Testis (tissue), 3 donors: ENCODE data around the gene SLC17A9. TPM values are rescaled to one million over a fixed set of nuclear protein-coding genes. Genes with fewer than 3 reads are reported as not detected.
"Not testable (repeated sequence)": the region's sequence is repeated elsewhere in the genome, so short reads cannot be mapped to it uniquely, and the experiment has no call there.

Source experiments
- DNase-seq: peaks from one replicate; pipeline ENCODE4 v3.0.0-alpha.2; 2019
- H3K27ac ChIP-seq, 2 donors: fragments of 200-600 bp; sonication (generic); one replicate each; pipeline ENCODE4 v1.5.1; 2019
- H3K27me3 ChIP-seq: fragments of 200-600 bp; sonication (generic); one replicate; pipeline ENCODE4 v1.5.1; 2019
- H3K36me3 ChIP-seq: fragments of 200-600 bp; sonication (generic); one replicate; pipeline ENCODE4 v1.5.1; 2017; ENCODE audit warnings: low read depth; ENCODE audit errors: missing control alignments
- H3K4me1 ChIP-seq: fragments of 200-600 bp; sonication (generic); one replicate; pipeline ENCODE4 v1.5.1; 2019
- H3K4me3 ChIP-seq, 2 donors: fragments of 200-600 bp; sonication (generic); one replicate each; pipeline ENCODE4 v1.5.1; 2017 to 2019
- H3K9me3 ChIP-seq: fragments of 200-600 bp; sonication (generic); one replicate; pipeline ENCODE4 v1.5.1; 2017
- POLR2A ChIP-seq: fragments of 450-650 bp; IDR thresholded peaks from one replicate; pipeline ENCODE4 v1.6.1; 2017; ENCODE audit warnings: antibody characterized with exemption, mild to moderate bottlenecking, moderate library complexity
- WGBS, 2 donors: methylation state at CpG; one replicate each; pipeline ENCODE4 v1.1.5; 2018; 5-methylcytosine and 5-hydroxymethylcytosine counted together
- intact Hi-C: fragments of 100-400 bp; cut with DNase I; formaldehyde crosslinking; loops from one replicate; pipeline ENCODE4 v1.15.1; 2023; ENCODE audit warnings: low total_unique reads
- polyA plus RNA-seq: library from polyadenylated mRNA; stranded (reverse); fragments of 350-450 nt; fragmentation: Illumina TruSeq; extraction: RNeasy Lipid Tissue Mini Kit (QIAGEN cat#74804); gene quantifications from one replicate; pipeline ENCODE4 v1.2.3, GENCODE V29; 2014; ENCODE audit warnings: low read depth, low replicate concordance; ENCODE audit not compliant: insufficient read depth
- total RNA-seq, 2 donors: library from RNA; depleted of rRNA; stranded (reverse); fragments of >200 nt; gene quantifications; one replicate each; pipeline ENCODE4 v1.2.3, GENCODE V29; 2016
- TF ChIP-seq, protein P1 (sequence below), 3 experiments: fragments of 450-650 bp in 2 of 3; fragments of 200-600 bp in 1 of 3; sonication (generic) in 1 of 3; IDR thresholded peaks; one replicate each; pipeline ENCODE4 v1.5.1; 2016 to 2019; ENCODE audit warnings: antibody characterized with exemption in 3 of 3, mild to moderate bottlenecking in 2 of 3, moderate library complexity in 1 of 3

The SLC17A9 gene
- total and polyA plus RNA-seq, 3 donors from 2014 or later = 2.1 to 3.2 (median 2.9) TPM

DNA sequence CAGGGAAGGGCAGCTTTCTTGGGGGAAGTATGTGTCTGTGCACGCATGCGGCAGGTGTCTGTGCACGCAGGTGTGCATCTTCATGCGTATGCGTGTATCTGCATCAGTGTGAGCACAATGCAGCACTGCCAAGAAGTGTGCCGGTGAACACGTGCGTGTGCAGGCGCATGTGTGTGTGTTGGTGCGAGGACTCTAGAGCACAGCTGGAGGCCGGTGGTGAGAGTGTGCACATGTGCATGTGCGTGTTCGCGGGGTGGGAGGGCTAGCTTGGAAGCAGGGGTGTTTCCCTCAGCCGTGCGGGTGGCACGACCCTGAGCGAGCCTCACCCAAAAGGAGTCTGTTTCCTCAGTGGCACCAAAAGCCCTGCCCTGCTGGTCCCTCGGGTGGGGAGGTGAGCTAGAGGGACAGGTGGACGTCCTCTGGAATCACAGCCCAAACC is 7.5 kb downstream of the SLC17A9 start:
- H3K36me3 ChIP-seq = no peaks in the 10 kb centered on the region
- DNase-seq = no peak

DNA sequence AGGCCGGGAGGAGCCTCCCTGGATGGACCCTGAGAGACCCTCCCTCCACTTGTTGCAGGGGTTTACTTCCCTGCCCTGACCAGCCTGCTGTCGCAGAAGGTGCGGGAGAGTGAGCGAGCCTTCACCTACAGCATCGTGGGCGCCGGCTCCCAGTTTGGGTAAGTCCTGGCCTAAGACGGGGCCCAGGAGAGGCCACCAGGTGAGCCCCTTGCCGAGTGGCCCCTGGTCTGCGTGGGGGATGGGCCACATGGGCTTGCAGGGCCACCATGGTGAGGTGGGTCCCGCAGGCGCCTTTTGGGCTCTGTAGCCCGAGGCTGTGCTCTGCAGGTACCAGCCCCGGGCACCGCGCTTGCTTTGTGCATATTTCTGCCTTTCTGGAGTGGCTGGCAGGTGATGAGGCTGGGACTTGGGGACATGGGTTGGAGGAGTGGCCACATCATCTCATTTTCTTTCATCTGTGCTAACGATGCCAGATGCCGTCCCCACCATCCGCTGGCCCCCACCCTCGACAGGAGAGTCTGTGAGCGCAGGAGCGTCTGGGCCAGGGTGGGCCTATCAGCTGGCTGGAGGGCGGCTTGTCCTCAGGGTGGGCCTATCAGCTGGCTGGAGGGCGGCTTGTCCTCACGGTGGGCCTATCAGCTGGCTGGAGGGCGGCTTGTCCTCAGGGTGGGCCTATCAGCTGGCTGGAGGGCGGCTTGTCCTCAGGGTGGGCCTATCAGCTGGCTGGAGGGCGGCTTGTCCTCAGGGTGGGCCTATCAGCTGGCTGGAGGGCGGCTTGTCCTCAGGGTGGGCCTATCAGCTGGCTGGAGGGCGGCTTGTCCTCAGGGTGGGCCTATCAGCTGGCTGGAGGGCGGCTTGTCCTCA is 8.2 kb downstream of the SLC17A9 start:
- WGBS, 2 donors = 68% methylated on average over 22 of the region's 31 CpGs; no CpG with 5 or more reads in 1 of the 2 donors
- H3K27ac ChIP-seq, H3K4me3 ChIP-seq, intact Hi-C loops, H3K9me3 ChIP-seq, H3K27me3 ChIP-seq, H3K36me3 ChIP-seq, H3K4me1 ChIP-seq: not testable (repeated sequence)
- peak; percentile 41 for DNase-seq

More for the DNA sequence above, 7.5 kb downstream of the SLC17A9 start:
- Histone ChIP-seq H3K27me3 (no peaks in the 10 kb centered on the region), H3K9me3 (no peaks in the 10 kb centered on the region), H3K27ac (no peak overlapping the region), H3K4me1 (peaks cover 5% of the 10 kb centered on the region), H3K4me3 (no peak overlapping the region)
- TF ChIP-seq POLR2A = no peak
- TF ChIP-seq, protein P1, sequence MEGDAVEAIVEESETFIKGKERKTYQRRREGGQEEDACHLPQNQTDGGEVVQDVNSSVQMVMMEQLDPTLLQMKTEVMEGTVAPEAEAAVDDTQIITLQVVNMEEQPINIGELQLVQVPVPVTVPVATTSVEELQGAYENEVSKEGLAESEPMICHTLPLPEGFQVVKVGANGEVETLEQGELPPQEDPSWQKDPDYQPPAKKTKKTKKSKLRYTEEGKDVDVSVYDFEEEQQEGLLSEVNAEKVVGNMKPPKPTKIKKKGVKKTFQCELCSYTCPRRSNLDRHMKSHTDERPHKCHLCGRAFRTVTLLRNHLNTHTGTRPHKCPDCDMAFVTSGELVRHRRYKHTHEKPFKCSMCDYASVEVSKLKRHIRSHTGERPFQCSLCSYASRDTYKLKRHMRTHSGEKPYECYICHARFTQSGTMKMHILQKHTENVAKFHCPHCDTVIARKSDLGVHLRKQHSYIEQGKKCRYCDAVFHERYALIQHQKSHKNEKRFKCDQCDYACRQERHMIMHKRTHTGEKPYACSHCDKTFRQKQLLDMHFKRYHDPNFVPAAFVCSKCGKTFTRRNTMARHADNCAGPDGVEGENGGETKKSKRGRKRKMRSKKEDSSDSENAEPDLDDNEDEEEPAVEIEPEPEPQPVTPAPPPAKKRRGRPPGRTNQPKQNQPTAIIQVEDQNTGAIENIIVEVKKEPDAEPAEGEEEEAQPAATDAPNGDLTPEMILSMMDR (IDR thresholded peaks at IDR 0.05) = no peak
- intact Hi-C loops = no loop called here
- WGBS, 2 donors = 67 to 68% methylated on average over 9 to 20 of the region's 20 CpGs

DNA sequence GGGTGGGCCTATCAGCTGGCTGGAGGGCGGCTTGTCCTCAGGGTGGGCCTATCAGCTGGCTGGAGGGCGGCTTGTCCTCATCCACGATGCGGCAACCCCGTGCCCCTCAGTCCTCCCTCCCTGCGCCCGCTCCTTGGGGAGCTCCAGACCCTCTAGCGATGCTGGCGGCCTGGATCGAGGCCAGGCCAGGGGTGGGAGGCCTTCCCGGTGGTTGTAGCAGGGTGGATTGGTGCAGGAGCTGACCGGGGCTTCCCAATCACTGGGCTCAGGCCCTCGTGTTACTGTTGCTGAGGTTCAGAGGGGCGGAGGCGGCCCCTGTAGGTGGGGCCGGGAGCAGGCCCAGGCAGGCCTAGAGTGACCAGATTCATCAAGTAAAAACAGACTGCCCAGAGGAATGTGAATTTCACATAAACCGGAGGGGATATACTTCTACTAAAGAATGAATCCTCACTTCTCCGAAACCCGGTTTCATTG is 8.8 kb downstream of the SLC17A9 start:
- Histone ChIP-seq H3K4me1 (no peaks in the 10 kb centered on the region), H3K36me3 (no peaks in the 10 kb centered on the region), H3K9me3 (no peaks in the 10 kb centered on the region), H3K4me3 (no peak overlapping the region), H3K27ac (no peak overlapping the region), H3K27me3 (no peaks in the 10 kb centered on the region)
- WGBS, 2 donors = 52 to 79% methylated on average over 7 to 18 of the region's 19 CpGs
- intact Hi-C loops = no loop called here
- TF ChIP-seq POLR2A = no peak
- TF ChIP-seq, protein P1 (IDR thresholded peaks at IDR 0.05) = no peak
- DNase-seq = peak; percentile 46

DNA sequence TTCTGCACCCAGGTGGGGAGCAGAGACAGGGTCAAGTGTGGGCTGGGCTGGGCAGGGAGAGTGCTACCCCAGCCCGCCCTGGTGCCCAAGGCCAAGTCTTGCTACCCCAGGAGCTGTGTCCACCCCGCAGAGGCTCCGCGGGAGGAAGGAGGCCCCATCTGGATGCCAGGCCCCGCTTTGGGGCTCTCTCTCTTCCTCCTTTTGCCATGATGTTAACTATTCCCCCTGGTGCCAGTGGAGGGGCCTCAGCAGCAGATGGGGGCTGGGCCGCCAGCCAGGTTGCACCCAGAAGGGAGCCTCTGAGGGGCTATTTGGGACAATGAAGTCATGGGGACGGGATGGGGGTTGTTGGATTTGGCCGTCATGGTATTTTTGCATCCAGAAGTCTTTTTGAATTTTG is 9.3 kb downstream of the SLC17A9 start:
- H3K9me3 ChIP-seq = no peaks in the 10 kb centered on the region
- no peaks in the 10 kb centered on the region for H3K4me1 ChIP-seq
- DNase-seq = no peak
- intact Hi-C loops = no loop called here
- H3K4me3 ChIP-seq = no peak overlapping the region
- H3K27ac ChIP-seq = no peak overlapping the region
- 80 to 89% methylated on average over 8 of the region's 8 CpGs for WGBS, 2 donors
- no peaks in the 10 kb centered on the region for H3K36me3 ChIP-seq
- no peaks in the 10 kb centered on the region for H3K27me3 ChIP-seq
- TF ChIP-seq, protein P1 (IDR thresholded peaks at IDR 0.05) = no peak
- no peak for TF ChIP-seq POLR2A

DNA sequence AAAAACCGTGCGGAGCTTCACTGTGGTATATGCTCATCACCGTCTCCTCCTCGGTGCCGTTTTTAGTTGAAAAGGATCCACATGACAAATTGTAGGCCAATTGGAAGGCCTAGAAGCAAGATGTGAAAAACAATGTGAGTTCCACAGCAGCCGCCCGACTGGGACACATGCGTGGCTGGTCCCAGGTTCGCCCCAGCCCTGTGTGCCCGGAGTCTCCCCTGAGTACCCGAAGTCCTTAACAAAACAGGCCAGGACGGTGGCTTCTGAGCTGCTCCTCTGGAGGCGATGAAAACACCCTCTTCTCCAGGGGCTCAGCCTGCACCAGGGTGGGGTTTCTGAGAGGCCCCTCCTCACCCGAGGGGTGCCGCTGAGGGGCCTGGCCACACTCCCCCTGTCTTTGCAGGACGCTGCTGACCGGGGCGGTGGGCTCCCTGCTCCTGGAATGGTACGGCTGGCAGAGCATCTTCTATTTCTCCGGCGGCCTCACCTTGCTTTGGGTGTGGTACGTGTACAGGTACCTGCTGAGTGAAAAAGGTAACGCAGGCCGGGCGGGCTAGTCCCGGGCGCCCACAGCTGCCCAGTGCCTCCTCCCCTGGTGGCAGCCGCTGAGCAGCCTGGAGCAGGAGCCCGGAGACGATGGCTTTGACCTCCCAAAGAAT is 9.8 kb downstream of the SLC17A9 start:
- no peak for DNase-seq
- Histone ChIP-seq H3K36me3 (no peaks in the 10 kb centered on the region), H3K4me3 (no peak overlapping the region), H3K4me1 (no peaks in the 10 kb centered on the region), H3K9me3 (no peaks in the 10 kb centered on the region), H3K27ac (no peak overlapping the region), H3K27me3 (no peaks in the 10 kb centered on the region)
- WGBS, 2 donors = 71 to 93% methylated on average over 5 to 30 of the region's 30 CpGs
- intact Hi-C loops = no loop called here
- TF ChIP-seq POLR2A = no peak
- TF ChIP-seq, protein P1 (IDR thresholded peaks at IDR 0.05) = no peak
